LNCAP (cell line): ENCODE measurements around the gene P2RX7.

ENCODE experiments used
- CTCF ChIP-seq: fragments of 450-650 bp; IDR thresholded peaks from 2 replicates; pipeline ENCODE4 v1.5.1; 2017; ENCODE audit warnings: mild to moderate bottlenecking

P2RX7 gene

GRCh38 chr12:121175383-121176119, 42.9 kb downstream of the P2RX7 start:
- TF ChIP-seq CTCF = no peak

GRCh38 chr12:121176826-121177529, 44.3 kb downstream of the P2RX7 start:
- TF ChIP-seq CTCF = no peak

GRCh38 chr12:121181181-121181580, 48.5 kb downstream of the P2RX7 start:
- no peak for TF ChIP-seq CTCF

- no peak for TF ChIP-seq CTCF
These were observed 49.7 kb downstream of the P2RX7 start for GRCh38 chr12:121182222-121182893.

- TF ChIP-seq CTCF = no peak
These were observed 51.7 kb downstream of the P2RX7 start for GRCh38 chr12:121184425-121184824.

- no peak for TF ChIP-seq CTCF
These were observed 52.6 kb downstream of the P2RX7 start for GRCh38 chr12:121184984-121185889.

- no peak for TF ChIP-seq CTCF
These were observed 54.1 kb downstream of the P2RX7 start for GRCh38 chr12:121186826-121187225.
